Activated CD4-positive, alpha-beta memory T cell treated with anti-CD3 and anti-CD28 coated beads for 36 hours (primary cell): ENCODE results near the gene PTPRC. TPM values are rescaled to one million over a fixed set of nuclear protein-coding genes. Genes with fewer than 3 reads are reported as not detected.

ENCODE experiments used
- CTCF ChIA-PET: fragments of 350-600 bp; sonication (Branson Sonifier 250); formaldehyde crosslinking; loops from one replicate; lab custom pipeline; 2021; ENCODE audit warnings: antibody characterized with exemption, inconsistent platforms; lab: Charles Lee
- POLR2A ChIA-PET: fragments of 350-600 bp; sonication (Branson Sonifier 250); formaldehyde crosslinking; loops from one replicate; lab custom pipeline; 2021; ENCODE audit warnings: antibody characterized with exemption; lab: Charles Lee
- DNase-seq: peaks from one replicate; pipeline ENCODE4 v3.0.0-alpha.2; 2020
- H3K27ac Mint-ChIP-seq: one replicate; pipeline ENCODE4 v1.8.0; 2021; ENCODE audit warnings: mixed read lengths
- H3K27me3 Mint-ChIP-seq: one replicate; pipeline ENCODE4 v1.8.0; 2021; ENCODE audit warnings: mixed read lengths
- H3K36me3 Mint-ChIP-seq: one replicate; pipeline ENCODE4 v1.8.0; 2021; ENCODE audit warnings: mixed read lengths
- H3K4me1 Mint-ChIP-seq: one replicate; pipeline ENCODE4 v1.8.0; 2021; ENCODE audit warnings: low read depth, mixed read lengths
- H3K4me3 Mint-ChIP-seq: one replicate; pipeline ENCODE4 v1.8.0; 2021; ENCODE audit warnings: mild to moderate bottlenecking, mixed read lengths
- H3K9me3 Mint-ChIP-seq: one replicate; pipeline ENCODE4 v1.8.0; 2021; ENCODE audit warnings: mixed read lengths
- intact Hi-C: fragments of 100-400 bp; cut with micrococcal nuclease; formaldehyde crosslinking; loops from one replicate; pipeline ENCODE4 v1.15.1; 2023
- total RNA-seq, 2 experiments: library from RNA; stranded (reverse); gene quantifications; one replicate each; pipeline ENCODE4 v1.2.3, GENCODE V29; 2021

Gene PTPRC
- total RNA-seq, 2 experiments from 2014 or later, result 495 to 503 TPM

- intact Hi-C loops, result no loop called here
- ChIA-PET POLR2A (interaction anchor here (1.0 to 2.0 kb wide), 6 partner anchors 10 to 160 kb away, joined by 3 to 10 read pairs (median 4); partner anchors contain the start of gene ATP6V1G3), CTCF (interaction anchor here (0.8 to 1.5 kb wide), 7 partner anchors 12 to 412 kb away, joined by 3 to 4 read pairs (median 3); no protein-coding TSS in a partner anchor)
- H3K4me1 Mint-ChIP-seq, result peaks cover 82% of the 10 kb centered on the region
- no peak for DNase-seq
- no peaks in the 10 kb centered on the region for H3K27me3 Mint-ChIP-seq
- H3K27ac Mint-ChIP-seq, result peak overlapping the region; percentile 73
- H3K4me3 Mint-ChIP-seq, result peak overlapping the region; percentile 1
- H3K9me3 Mint-ChIP-seq, result no peaks in the 10 kb centered on the region
- peaks cover 79% of the 10 kb centered on the region for H3K36me3 Mint-ChIP-seq
Measured at GRCh38 chr1:198701250-198701649, 62.4 kb downstream of the PTPRC start.

- POLR2A ChIA-PET, result interaction anchor here (1.1 to 2.0 kb wide), 5 partner anchors 11 to 161 kb away, joined by 3 to 10 read pairs (median 4); partner anchors contain the start of gene ATP6V1G3
- Mint-ChIP-seq H3K9me3 (no peaks in the 10 kb centered on the region), H3K27me3 (no peaks in the 10 kb centered on the region), H3K4me1 (peaks cover 77% of the 10 kb centered on the region), H3K36me3 (peaks cover 75% of the 10 kb centered on the region), H3K27ac (peak overlapping the region; percentile 44), H3K4me3 (no peak overlapping the region)
- DNase-seq, result no peak
- CTCF ChIA-PET, result interaction anchor here (0.8 to 1.5 kb wide), 6 partner anchors 12 to 411 kb away, joined by 3 to 4 read pairs (median 3); no protein-coding TSS in a partner anchor
- intact Hi-C loops, result no loop called here
Measured at GRCh38 chr1:198701766-198702539, 63.1 kb downstream of the PTPRC start.

DNA sequence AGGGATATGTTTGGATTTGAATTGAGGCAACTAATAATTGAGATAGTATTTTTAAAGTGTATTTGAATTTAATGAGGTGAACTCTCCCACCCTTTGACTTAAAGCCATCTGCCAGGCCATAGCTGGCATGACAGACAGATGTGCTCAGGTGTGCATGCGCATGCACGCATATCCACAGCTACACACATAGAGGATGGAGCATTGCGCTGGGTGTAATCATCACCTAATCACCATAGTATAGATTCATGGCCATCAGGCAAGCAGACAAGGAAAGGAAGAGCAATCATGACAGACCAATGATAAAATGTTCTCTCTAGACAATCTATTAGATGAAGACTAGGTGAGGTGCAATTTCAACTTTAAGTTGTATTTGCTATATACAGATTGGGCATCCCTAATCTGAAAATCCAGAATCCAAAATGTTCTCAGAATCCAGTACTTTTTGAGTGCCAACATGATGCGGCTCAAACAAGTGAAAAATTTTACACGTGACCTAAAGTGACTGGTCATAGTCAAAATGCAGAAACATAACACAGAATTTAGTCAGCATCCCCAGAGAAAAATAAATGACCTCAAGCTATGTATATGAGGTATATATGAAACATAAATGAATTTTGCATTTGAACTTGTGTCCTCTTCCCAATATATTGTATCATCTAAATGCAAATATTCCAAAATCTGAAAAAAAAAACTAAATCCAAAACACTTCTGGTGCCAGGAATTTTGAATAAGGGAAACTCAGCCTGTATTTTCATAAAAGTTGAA lies 70.1 kb downstream of the PTPRC start:
- H3K4me1 Mint-ChIP-seq, result peaks cover 55% of the 10 kb centered on the region
- POLR2A ChIA-PET, result no interaction called here
- no peak overlapping the region for H3K4me3 Mint-ChIP-seq
- H3K27ac Mint-ChIP-seq, result peak overlapping the region; percentile 41
- intact Hi-C loops, result no loop called here
- CTCF ChIA-PET, result no interaction called here
- H3K9me3 Mint-ChIP-seq, result no peaks in the 10 kb centered on the region
- H3K36me3 Mint-ChIP-seq, result peaks cover 66% of the 10 kb centered on the region
- H3K27me3 Mint-ChIP-seq, result no peaks in the 10 kb centered on the region
- DNase-seq, result no peak

DNA sequence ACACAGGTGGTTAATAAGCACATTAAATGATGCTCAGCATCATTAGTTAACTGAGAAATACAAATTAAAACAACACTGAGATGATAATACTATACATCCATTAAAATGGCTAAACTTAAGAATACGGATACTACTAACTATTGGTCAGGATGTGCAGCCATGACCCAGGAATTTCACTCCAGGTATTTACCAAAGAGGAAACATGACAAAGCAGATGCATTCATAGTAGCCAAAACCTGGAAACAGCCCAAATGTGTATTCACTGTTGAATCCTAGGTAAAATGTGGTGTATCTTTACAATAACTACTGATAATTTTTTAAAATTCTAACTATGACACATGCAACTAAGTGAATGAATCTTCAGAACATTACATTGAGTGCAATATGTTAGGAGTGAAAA lies 73.0 kb downstream of the PTPRC start:
- ChIA-PET POLR2A (no interaction called here), CTCF (interaction anchor here (1.2 kb wide), 1 partner anchor 401 kb away, joined by 6 read pairs; no protein-coding TSS in a partner anchor)
- intact Hi-C loops, result loop anchor here (5.0 kb wide), 1 partner anchor 35 kb away; no protein-coding TSS in a partner anchor

DNA sequence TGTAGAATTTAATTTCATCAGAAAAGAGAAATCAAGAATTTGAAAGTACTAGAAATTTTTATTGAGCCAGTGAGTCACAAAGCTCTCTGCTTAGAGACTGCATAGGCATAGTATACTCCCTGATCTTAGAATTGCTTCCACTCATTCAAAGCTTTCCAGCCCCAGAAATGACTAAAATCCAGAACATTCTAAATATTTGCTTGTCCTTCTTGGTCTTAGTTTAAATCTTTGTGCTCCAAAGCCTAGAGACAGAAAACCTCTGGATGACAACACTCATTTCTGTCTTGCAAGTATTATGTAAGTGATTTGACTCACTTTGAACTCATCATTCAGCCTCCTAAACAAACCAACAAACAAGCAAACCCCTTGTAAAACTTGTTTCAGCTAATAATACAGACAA lies 74.2 kb downstream of the PTPRC start:
- Mint-ChIP-seq H3K4me1 (peaks cover 58% of the 10 kb centered on the region), H3K9me3 (no peaks in the 10 kb centered on the region), H3K27ac (peak overlapping the region; percentile 67), H3K4me3 (no peak overlapping the region), H3K27me3 (no peaks in the 10 kb centered on the region), H3K36me3 (peaks cover 68% of the 10 kb centered on the region)
- ChIA-PET POLR2A (interaction anchor here (0.7 to 1.2 kb wide), 3 partner anchors 12 to 194 kb away, joined by 3 to 4 read pairs (median 3); no protein-coding TSS in a partner anchor), CTCF (interaction anchor here (1.5 kb wide), 1 partner anchor 12 kb away, joined by 4 read pairs; no protein-coding TSS in a partner anchor)
- DNase-seq, result no peak
- intact Hi-C loops, result loop anchor here (5.0 kb wide), 1 partner anchor 34 kb away; no protein-coding TSS in a partner anchor

More for the DNA sequence above, 73.0 kb downstream of the PTPRC start:
- Mint-ChIP-seq H3K4me3 (no peak overlapping the region), H3K27me3 (no peaks in the 10 kb centered on the region), H3K36me3 (peaks cover 65% of the 10 kb centered on the region), H3K9me3 (no peaks in the 10 kb centered on the region), H3K27ac (peak overlapping the region; percentile 60), H3K4me1 (peaks cover 55% of the 10 kb centered on the region)
- no peak for DNase-seq

DNA sequence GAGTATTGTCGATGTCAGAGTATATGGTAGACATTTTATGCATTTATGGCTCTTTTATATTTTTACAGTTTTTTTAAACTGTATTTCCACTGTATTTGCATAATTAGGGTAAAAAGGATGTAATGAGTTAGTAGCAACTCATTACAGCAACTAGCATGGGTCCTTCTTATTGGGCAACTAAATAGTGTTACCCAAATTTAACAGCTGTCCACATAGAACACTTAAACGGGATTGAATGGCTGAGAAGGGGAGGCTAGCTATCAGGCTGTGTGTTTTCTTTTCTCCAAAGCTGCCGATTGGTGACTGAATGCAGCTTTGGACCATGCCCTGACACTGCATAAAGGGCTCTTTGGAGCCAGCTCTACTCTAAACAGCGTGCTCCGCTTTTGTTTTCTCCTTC lies 75.4 kb downstream of the PTPRC start:
- Mint-ChIP-seq H3K27me3 (no peaks in the 10 kb centered on the region), H3K27ac (no peak overlapping the region)
- POLR2A ChIA-PET, result interaction anchor here (1.1 kb wide), 1 partner anchor 36 kb away, joined by 3 read pairs; no protein-coding TSS in a partner anchor

GRCh38 chr1:198716051-198716450 lies 77.2 kb downstream of the PTPRC start:
- Mint-ChIP-seq H3K4me3 (peak overlapping the region; percentile 9), H3K27me3 (no peaks in the 10 kb centered on the region), H3K9me3 (no peaks in the 10 kb centered on the region), H3K4me1 (peaks cover 52% of the 10 kb centered on the region), H3K36me3 (peaks cover 63% of the 10 kb centered on the region), H3K27ac (peak overlapping the region; percentile 78)
- DNase-seq, result no peak
- ChIA-PET POLR2A (interaction anchor here (1.3 to 1.6 kb wide), 2 partner anchors 15 to 34 kb away, joined by 4 to 5 read pairs; no protein-coding TSS in a partner anchor), CTCF (interaction anchor here (0.5 to 1.5 kb wide), 3 partner anchors 17 to 204 kb away, joined by 3 to 4 read pairs (median 4); no protein-coding TSS in a partner anchor)
- intact Hi-C loops, result loop anchor here (1.0 kb wide), 2 partner anchors 10 to 18 kb away; no protein-coding TSS in a partner anchor

More for the DNA sequence above, 75.4 kb downstream of the PTPRC start:
- no peaks in the 10 kb centered on the region for H3K9me3 Mint-ChIP-seq
- DNase-seq, result no peak
- peaks cover 62% of the 10 kb centered on the region for H3K36me3 Mint-ChIP-seq
- CTCF ChIA-PET, result interaction anchor here (1.5 kb wide), 1 partner anchor 13 kb away, joined by 4 read pairs; no protein-coding TSS in a partner anchor
- peaks cover 48% of the 10 kb centered on the region for H3K4me1 Mint-ChIP-seq
- intact Hi-C loops, result loop anchor here (5.0 kb wide), 1 partner anchor 33 kb away; no protein-coding TSS in a partner anchor
- no peak overlapping the region for H3K4me3 Mint-ChIP-seq

DNA sequence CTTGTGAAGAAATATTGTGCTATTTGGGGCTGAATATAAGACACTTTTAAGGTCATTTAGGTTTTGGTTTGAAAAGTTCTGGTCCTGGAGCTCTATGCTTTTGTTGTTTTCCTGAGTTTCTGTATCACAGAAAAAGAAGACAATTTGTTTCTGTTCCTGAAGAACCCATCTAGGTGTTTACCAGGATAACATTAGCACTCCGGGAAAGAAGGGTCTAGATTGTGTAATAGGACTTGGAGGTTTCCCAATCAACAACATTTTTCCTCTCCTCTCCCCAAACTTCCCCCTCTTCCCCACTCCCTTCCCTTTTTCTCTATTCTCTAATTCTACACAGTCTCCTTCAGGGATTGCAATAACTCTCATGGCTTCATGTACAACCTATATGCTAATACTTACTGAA lies 78.7 kb downstream of the PTPRC start:
- peaks cover 58% of the 10 kb centered on the region for H3K36me3 Mint-ChIP-seq
- no peak for DNase-seq
- peaks cover 42% of the 10 kb centered on the region for H3K4me1 Mint-ChIP-seq
- no peak overlapping the region for H3K4me3 Mint-ChIP-seq
- intact Hi-C loops, result no loop called here
- ChIA-PET POLR2A (no interaction called here), CTCF (interaction anchor here (1.0 to 1.4 kb wide), 3 partner anchors 13 to 526 kb away, joined by 3 to 4 read pairs (median 4); no protein-coding TSS in a partner anchor)
- H3K9me3 Mint-ChIP-seq, result no peaks in the 10 kb centered on the region
- peak overlapping the region; percentile 55 for H3K27ac Mint-ChIP-seq
- H3K27me3 Mint-ChIP-seq, result no peaks in the 10 kb centered on the region

DNA sequence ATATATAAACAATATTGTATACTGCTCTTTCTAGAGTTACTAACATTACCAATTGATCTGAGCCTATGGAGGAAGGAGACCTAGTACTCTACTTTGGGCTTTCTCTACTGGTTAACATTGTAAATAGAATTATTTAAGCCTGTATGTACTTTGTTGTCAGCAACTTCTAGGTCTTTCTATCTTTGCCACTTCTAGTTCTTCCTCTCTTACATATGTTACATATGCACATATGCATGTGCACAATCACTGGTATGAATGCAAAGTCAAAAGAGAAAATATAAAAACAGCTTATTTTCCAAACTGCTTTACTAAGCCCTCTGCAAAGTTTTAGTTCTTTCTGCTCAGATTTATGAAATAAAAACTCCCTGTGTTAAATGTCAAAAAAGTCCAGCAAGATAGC lies 84.3 kb downstream of the PTPRC start:
- peaks cover 38% of the 10 kb centered on the region for H3K4me1 Mint-ChIP-seq
- no peak for DNase-seq

GRCh38 chr1:198725090-198725489 lies 86.2 kb downstream of the PTPRC start:
- DNase-seq, result no peak
- ChIA-PET POLR2A (no interaction called here), CTCF (no interaction called here)
- no peaks in the 10 kb centered on the region for H3K27me3 Mint-ChIP-seq
- peak overlapping the region; percentile 66 for H3K27ac Mint-ChIP-seq
- peaks cover 43% of the 10 kb centered on the region for H3K4me1 Mint-ChIP-seq
- H3K4me3 Mint-ChIP-seq, result no peak overlapping the region
- intact Hi-C loops, result no loop called here
- peaks cover 54% of the 10 kb centered on the region for H3K36me3 Mint-ChIP-seq
- H3K9me3 Mint-ChIP-seq, result no peaks in the 10 kb centered on the region

More for the DNA sequence above, 84.3 kb downstream of the PTPRC start:
- Mint-ChIP-seq H3K27me3 (no peaks in the 10 kb centered on the region), H3K27ac (no peak overlapping the region), H3K9me3 (no peaks in the 10 kb centered on the region), H3K36me3 (peaks cover 54% of the 10 kb centered on the region), H3K4me3 (no peak overlapping the region)
- ChIA-PET CTCF (no interaction called here), POLR2A (no interaction called here)
- intact Hi-C loops, result no loop called here

DNA sequence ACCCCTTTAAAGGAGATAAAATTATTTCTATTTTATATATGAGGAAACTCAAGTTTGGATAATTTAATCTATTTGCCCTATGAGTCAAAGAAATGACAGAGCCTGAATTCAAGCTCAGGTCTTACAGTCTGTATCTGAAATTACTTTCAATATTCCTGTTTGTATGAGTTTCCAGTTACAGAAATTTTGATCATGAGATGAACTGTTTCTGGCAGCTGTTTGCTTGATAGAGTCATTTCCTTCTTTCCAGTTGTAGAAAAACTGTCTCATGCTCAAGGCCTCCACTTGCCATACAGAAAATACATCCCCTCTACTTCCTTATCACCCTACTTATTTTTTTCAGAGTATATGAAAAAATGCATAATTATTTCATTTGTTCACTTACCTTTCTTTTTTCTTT lies 87.6 kb downstream of the PTPRC start:
- CTCF ChIA-PET, result no interaction called here
- POLR2A ChIA-PET, result interaction anchor here (0.9 kb wide), 1 partner anchor 13 kb away, joined by 3 read pairs; no protein-coding TSS in a partner anchor
- Mint-ChIP-seq H3K27me3 (no peaks in the 10 kb centered on the region), H3K36me3 (peaks cover 61% of the 10 kb centered on the region), H3K4me3 (no peak overlapping the region), H3K4me1 (peaks cover 48% of the 10 kb centered on the region), H3K9me3 (no peaks in the 10 kb centered on the region), H3K27ac (peak overlapping the region; percentile 61)
- intact Hi-C loops, result loop anchor here (1.0 kb wide), 2 partner anchors 8 to 10 kb away; no protein-coding TSS in a partner anchor
- DNase-seq, result no peak
